Nucleus accumbens (tissue), 56 donors: ENCODE data around the gene DTX3.
"Not testable (repeated sequence)": the region's sequence is repeated elsewhere in the genome, so short reads cannot be mapped to it uniquely, and the experiment has no call there.

Experiments
- DNase-seq, 56 donors: peaks; one replicate each; lab custom pipeline; 2025; lab: John Stamatoyannopoulos, UW

The DTX3 gene

DNA sequence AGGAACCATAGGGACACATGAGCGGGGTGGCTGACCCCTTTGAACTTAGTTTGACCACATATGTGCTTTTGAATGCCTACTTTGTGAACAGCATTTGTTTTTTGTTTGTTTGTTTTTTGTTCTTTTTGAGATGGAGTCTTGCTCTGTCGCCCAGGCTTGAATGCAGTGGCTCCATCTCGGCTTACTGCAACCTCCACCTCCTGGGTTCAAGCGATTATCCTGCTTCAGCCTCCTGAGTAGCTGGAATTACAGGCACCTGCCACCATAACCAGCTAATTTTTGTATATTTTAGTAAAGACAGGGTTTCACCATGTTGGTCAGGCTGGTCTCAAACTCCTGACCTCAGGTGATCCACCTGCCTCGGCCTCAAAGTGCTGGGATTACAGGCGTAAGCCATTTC lies 13.8 kb downstream of the DTX3 start:
- not testable (repeated sequence) for DNase-seq

DNA sequence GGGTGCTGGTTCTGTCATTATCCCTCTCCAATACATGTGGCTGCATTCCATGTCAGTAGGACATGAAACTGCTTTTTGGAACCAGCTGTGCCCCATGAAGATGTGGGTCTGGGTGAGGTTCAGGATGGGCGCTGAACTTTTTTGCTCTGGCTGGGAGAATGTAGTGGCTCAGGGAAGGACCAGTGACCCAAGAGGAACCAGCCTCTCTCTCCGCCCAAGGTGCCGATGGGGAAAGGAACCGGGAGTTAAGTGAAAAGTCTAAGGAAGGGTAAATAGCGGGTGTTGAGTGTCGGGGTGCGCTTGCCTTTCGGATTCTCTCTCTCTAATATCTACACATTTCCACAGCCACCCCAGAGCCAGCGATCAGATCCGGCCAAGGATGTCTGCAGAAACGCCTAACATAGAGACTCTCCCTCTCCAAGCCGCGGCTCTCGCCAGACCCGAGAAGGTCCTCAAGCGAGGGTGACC lies 14.4 kb downstream of the DTX3 start:
- DNase-seq: no peak

- DNase-seq: no peak
Measured at GRCh38 chr12:57619434-57620244, 15.0 kb downstream of the DTX3 start.

- no peak for DNase-seq
Measured at GRCh38 chr12:57620245-57620935, 15.8 kb downstream of the DTX3 start.

- peak in 2 of 56 donors; percentile 23 to 36 for DNase-seq
Measured at GRCh38 chr12:57620936-57621496, 16.4 kb downstream of the DTX3 start.

DNA sequence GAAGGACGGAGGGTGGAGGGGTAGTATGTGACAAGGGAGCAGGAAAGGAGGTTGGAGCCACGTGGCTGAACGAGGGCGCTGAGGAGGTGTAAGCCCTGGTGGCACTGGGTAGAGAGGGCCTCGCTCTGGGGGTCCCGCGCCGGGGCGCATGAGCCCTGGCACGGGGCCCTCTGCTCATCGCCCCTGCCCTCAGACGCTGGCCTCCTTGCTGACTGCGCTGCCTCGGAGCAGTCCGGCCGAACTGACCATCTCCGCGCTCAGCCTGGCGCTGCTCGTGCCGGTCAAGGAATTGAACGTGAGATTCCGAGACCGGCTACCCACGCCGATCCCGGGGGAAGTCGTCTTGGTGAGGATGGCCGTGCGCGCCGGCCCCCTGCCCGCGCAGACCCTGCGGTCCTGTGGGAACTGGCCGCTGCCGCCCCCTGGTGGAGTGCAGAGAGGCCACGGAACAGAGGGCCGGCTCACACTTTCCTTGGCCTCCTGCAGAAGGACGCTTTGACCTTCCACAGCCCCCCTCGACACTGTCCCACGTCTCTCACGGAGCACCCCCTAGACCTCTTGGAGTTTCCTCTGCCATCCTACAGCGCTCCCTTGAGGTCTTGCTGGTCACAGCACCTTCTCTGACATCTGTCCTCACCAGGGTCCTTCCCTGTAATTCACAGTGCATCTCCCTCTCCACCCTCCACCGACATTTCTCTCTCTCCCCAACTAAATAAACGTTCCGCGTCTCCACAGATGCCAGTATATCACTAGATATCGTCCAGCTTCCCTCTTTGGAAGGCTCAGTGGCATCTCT lies 17.1 kb downstream of the DTX3 start:
- DNase-seq: peak in 32 of 56 donors; percentile 12 to 67 (median 31)

DNA sequence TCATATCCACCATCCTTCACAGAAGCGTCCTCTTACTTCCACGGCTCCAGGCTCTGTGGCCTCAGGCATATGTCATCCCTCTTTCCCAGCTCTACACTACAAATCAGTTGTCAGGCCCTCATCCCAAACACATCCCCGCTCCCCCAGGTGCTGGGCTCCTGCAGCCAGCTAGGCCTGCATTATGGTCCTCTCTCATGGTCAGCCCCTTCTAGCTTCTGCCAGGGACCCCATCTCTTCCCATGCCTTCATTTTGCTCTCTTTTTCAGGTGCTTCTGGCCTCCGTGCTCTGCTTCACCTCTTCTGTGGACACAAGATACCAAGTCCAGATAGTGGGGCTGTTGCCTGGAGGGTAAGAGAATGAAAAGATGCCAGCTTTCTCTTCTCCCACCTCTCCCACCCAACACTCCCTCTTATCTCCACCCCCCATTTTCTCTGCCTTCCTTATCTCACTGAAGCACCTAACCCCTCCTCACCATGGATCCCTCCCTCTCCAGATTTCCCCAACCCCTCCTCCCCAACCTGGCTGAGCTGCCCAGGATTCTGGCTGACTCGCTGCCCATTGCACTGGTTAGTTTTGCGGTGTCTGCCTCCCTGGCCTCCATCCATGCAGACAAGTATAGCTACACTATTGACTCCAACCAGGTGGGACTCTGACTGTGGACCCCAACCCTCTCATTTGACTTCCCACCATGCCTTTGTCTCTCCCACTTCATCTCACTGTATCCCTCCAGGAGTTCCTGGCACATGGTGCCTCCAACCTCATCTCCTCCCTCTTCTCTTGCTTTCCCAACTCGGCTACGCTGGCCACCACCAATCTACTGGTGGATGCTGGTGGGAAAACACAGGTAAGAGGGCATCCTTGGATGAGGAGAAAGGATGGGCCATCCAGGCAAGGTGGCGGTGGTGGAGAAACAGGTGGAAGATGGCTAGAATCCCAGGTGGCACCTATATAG lies 17.9 kb downstream of the DTX3 start:
- no peak for DNase-seq

GRCh38 chr12:57623385-57623784 lies 18.8 kb downstream of the DTX3 start:
- no peak for DNase-seq

DNA sequence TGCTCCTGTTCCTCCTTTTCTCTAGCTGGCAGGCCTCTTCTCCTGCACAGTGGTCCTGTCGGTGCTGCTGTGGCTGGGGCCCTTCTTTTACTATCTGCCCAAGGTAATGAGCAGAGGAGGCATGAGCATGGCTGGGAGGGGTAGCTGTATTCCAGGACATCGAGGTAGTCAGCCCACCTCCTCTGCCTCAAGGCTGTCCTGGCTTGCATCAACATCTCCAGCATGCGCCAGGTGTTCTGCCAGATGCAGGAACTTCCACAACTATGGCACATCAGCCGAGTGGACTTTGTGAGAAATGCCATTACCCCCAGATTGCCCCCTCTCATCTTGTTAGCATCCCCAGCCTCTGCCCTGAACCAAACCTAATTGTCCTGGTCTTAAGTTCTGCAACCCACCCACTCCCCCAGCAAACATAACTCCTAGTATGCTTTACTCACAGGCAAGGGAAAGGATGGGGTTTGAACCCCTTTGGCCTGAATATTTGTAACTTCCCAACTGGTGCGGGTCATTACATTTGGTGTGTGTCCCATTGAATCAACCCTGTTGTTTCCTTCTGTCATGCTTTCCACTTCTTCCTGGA lies 19.3 kb downstream of the DTX3 start:
- no peak for DNase-seq

- no peak for DNase-seq
Measured at GRCh38 chr12:57624441-57625220, 20.0 kb downstream of the DTX3 start.

- DNase-seq: no peak
Measured at GRCh38 chr12:57625261-57626032, 20.8 kb downstream of the DTX3 start.

DNA sequence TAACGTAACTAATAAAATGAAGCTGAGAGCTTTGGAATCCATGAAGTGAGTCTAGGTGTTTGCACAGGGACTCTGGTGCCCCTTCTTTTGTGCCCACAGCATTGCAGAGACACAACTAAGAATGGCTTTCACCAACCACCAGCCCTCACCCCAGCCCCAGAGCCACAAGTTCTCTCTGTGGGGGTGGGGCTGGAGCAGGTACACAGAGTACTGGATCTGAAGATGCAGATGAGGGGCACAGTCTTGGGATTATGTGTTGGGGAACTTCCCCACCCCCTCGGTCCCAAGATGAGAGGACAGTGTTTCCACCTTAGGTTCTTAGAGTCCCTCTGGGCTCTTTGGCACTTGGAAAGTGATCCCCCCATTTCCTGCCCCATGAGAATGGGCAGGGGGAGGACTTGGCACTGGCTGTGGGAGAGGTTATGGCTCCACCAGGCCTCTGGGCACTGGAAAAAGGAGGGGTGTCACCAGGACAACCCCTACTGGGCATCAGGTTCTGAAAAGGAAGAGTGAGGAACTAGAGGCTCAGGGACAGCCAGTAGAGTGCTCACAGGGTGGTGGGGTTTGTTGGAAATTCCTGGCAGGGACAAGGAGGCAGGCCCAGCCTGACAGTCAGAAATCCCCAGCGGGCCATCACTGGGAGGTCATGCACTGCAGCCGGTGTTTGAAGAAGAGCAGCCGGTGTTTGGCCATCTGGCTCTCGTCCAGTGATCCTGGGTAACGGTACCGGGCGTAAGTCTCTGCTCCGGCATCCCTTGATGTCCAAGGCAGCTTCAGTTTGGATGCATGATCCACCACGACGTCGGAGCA lies 21.7 kb downstream of the DTX3 start:
- no peak for DNase-seq

- DNase-seq: no peak
Measured at GRCh38 chr12:57626921-57627445, 22.4 kb downstream of the DTX3 start.

- DNase-seq: no peak
Measured at GRCh38 chr12:57627501-57628279, 23.1 kb downstream of the DTX3 start.

GRCh38 chr12:57628280-57629191 lies 23.9 kb downstream of the DTX3 start:
- DNase-seq: no peak
